Erythroblast (primary cell): ENCODE measurements around the gene FAM81A.

ENCODE experiments used
- GATA1 ChIP-seq: IDR thresholded peaks from 2 replicates; pipeline ENCODE4 v1.6.1; 2011; ENCODE audit warnings: low read depth, mild to moderate bottlenecking, control low read depth, low read length, moderate library complexity
- POLR2A ChIP-seq: IDR thresholded peaks from 2 replicates; pipeline ENCODE4 v1.6.1; 2011; ENCODE audit warnings: mild to moderate bottlenecking, low read length

DNA sequence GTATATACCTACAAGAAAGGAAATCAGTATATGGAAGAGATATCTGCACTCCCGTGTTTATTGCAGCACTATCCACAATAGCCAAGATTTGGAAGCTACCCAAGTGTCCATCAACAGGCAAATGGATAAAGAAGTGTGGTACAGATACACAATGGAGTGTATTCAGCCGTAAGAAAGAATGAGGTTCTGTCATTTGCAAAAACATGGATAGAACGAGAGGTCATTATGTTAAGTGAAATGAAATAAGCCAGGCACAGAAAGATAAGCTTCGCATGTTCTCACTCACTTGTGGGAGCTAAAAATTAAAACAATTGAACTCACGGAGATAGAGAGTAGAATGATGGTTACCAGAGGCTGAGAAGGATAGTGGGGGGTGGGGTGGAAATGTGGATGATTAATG, 53.1 kb downstream of the FAM81A start:
- no peak for TF ChIP-seq POLR2A
- TF ChIP-seq GATA1 = no peak
